Stimulated activated CD8-positive, alpha-beta memory T cell treated with anti-CD3 and anti-CD28 coated beads, Interleukin-7, amount 100 ng/mL, for 1 hour (primary cell): ENCODE results near the gene DOK7.

Experiments used
- DNase-seq, 2 donors: peaks; one replicate each; pipeline ENCODE4 v3.0.0-alpha.2; 2020; ENCODE audit warnings: low read depth in 2 of 2

The DOK7 gene

DNA sequence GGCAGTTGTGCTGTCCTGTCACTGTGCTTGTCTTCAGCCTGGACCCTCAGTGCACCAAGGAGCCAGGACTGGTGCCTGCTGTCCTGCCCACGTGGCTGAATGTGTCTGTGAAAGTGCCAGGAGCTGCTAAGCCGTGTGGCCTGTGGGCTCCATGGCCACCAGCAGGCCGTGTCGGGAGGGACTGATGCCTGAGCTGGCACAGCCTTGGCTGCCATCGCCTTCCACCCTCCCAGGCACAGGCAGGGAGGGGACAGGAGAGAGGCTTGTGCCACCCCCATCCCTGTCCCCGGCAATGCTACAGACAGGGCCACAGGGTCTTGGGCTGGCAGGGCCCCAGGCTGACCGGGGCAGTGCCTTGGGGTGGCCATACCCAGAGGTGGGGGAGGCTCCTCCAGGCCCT, 24.8 kb downstream of the DOK7 start:
- no peak for DNase-seq

DNA sequence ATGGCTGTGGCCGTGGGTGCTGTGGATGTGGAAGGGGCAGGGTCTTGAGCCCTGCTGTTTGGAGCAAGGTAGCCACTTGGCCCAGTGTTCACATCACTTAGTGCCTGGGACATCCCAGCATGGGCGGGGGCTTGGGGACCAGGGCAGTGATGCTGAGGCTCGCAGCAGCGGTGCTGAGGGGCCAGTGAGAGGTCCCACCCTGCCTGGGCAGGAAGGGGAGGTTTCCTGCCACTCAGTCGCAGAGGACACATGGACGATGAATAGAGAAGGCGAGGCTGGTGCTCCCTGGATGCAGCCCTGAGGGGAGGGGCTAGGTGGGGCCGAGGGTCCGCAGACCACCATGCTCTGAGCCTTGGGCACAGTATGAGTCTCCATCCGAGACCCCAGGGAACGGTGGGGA, 25.7 kb downstream of the DOK7 start:
- no peak for DNase-seq

DNA sequence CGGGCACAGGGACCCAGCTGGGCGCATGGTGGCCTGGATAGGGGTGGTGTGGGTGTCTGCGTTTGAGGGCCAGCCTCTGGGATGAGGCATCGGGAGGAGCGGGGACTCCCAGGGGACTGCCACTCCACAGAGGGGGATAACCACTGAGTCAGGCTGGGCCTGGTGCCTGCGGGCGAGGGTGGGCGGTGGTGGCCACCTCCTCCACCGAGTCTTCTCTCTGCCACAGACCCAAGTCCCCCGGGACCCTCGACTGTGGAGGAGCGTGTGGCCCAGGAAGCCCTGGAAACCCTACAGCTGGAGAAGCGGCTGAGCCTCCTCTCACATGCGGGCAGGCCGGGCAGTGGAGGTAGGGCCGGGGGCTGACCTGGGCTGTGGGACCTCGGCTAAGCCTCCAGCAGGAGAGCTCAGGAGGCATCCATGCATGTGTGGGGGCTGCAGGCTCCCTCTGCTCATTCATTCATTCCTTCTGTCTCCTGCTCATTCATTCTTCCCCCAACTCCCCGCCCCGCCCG, 26.4 kb downstream of the DOK7 start:
- DNase-seq: no peak

DNA sequence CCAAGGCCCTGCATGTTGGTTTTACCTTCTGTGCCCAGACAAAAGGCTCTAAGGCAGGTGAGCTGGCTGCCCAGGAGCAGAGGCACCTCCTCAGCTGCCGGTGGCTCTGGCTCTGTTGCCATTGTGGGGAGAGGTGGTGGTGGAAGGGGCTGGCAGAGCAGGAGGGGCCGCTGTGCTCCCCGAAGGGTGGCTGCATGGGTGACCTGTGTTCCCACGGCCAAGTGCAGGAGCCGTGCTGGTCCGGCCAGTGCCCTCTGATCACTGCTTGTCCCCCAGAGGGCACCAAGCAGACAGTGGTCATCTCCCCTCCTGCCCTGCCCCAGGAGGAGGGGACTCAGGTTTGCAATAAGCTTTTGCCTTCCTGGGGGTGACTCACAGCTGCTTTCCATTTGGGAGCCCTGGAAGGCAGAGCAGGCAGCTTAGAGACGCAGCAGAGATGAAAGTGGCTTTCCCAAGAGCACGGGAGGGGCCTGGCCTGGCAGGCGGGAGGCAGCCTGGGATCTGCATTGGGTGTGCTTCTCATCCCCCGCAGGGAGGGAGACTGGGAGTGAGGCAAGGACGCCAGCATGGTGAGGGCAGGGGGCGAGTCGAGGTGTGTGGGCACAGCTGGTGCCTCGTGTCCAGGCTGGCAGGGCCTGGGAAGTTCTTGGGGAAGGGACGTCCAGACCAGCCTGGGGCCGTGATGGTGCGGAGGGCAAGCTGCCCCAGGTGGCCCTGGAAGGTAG, 28.7 kb downstream of the DOK7 start:
- no peak for DNase-seq

DNA sequence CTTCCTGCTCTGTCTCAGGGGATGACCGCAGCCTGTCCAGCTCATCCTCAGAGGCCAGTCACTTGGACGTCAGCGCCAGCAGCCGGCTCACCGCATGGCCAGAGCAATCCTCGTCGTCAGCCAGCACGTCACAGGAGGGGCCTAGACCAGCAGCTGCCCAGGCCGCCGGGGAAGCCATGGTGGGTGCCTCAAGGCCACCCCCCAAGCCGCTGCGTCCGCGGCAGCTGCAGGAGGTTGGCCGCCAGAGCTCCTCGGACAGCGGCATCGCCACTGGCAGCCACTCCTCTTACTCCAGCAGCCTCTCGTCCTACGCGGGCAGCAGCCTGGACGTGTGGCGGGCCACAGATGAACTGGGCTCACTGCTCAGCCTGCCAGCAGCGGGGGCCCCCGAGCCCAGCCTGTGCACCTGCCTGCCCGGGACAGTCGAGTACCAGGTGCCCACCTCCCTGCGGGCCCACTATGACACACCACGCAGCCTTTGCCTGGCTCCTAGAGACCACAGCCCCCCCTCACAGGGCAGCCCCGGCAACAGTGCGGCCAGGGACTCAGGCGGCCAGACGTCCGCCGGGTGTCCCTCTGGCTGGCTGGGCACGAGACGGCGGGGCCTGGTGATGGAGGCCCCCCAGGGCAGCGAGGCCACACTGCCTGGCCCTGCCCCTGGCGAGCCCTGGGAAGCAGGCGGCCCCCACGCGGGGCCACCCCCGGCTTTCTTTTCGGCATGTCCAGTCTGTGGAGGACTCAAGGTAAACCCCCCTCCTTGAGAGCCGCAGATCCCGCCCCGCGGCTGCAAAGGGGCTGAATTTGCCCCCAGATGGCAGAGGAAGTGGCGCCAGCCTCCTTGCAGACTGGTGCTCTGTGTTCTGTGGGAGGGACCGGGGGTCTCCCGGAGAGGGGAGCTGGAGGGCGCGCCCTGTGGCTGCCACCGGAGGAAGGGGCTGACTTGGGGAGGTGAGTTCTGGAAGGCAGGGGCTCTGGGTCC, 29.9 kb downstream of the DOK7 start:
- DNase-seq: no peak

DNA sequence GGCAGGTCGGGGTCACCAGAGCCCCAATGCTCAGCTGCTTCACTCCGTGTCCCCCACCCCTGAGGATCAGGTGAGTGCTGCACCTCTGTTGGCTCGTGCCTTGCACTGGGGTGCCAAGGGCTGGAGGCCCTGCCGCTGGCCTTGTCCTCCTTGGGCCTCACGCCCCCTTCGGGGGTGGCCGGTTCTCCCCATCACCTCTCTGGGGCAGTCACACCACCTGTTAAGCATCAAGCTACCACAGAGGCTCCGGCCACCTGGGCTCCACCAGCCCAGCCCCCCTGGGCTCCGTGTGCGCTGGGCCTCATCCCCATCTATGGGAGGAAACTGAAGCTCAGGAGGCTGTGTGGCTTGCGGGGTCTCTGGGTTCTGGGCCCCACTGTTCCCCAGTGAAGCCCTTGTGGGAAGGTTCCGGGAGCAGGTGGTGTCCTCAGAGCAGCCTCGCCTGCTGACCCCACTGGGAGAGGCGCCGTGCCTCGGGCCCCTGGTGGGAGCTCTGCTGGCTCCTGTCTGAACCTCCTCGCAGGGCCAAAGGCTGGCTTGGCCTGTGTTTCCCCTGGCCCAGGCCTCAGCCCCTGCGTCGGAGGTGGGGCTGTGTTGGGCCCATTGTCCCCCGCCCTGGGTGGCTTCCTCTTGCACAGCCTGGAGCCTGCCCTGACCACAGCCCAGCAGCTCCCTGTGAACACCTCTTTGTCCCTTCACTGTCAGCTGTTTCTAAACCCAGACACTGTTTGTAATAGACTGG, 30.8 kb downstream of the DOK7 start:
- DNase-seq: no peak

DNA sequence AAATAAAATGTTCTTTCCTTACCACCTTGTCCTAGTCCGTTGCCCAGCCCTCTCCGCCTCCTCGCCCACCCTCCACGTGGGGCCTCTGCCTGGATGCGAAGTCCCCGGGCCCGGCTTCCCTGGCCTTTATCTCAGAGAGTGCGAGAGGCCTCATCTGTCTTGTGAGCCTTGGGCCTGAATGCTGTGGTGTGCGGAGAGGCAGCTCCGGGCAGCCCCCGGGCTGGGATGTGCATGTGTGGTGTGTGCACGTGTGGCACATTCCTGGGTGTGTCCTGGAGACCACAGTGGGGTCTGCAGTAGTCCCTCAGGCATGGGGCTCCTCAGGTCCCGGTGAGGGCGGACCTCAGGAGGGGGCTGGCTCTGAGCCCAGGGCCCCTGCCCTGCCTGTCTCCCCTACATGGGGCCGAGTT, 31.4 kb downstream of the DOK7 start:
- DNase-seq: no peak

DNA sequence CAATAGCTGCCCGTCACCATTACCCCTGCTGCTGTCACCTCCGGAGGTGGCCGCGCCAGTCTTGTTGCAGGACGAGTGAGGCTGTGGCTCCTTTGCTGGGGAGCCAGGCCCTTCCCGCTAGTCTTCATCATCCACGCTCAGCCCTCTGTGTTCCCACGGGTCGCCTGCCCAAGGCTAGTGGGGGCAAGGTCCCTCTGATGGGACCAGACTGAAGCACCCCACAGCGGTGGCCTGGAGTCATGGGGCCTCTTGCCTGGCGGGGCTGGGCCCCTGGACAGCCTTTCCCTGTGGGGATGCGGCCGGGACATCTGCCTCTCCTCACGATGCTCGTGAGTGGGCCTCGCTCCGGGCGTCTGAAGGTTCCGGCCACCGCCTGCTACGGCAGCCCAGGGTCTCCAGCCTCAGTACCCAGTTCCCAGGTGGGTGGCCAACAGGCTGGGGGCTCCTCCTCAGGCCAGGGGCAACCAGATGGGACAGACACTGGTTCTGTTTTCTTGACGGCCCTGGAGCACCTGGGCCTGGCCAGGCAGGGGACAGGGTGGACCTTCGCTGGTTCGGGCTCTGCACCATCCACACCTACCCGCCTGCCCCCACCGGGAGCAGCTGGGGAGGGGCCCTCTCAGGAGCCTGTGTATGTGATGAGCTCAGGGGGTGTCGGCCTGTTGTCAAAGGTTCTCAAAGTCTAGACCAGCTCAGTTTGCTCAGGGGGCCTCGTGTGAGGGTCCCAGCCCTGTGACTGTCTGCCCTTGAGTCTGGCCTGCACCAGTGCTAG, 32.3 kb downstream of the DOK7 start:
- DNase-seq: no peak

DNA sequence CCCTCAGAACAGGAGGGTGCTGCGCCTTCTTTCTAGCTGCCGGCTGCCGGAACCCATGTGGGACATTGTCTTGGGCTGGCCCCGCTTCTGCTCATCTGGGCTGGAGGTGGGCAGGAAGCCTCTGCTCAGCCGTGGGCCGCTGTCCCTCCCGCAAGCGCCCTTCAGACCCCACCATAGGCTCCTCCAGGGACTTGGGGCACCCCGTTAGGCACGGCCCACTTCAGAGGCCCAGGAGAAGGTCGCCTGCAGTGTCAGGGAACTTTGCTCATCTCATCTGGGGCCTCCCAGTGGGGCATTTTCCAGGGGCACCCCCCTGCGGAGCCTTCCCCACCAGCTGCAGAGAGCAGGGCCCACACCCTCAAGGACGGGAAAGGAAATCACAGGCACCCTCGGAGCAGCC, 32.9 kb downstream of the DOK7 start:
- no peak for DNase-seq

DNA sequence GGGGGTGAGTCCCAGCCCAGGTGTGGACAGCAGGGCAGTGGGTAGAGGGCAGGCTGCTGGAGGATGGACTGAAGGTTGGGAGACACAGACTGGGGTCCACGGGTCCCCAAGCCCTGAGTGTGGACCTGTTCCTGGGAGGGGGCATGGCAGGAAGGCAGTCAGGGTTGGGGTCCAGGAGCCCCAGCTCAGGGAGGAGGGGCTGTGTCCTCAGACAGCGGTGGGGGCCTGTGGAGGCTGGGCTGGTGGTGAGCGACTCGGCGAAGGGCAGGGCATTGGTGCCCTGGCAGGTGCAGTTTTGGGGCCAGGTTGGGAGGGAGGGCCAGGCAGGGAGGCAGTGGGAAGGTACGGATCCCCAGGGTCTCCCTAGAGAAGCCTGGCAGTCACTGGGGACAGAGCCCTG, 34.0 kb downstream of the DOK7 start:
- no peak for DNase-seq

DNA sequence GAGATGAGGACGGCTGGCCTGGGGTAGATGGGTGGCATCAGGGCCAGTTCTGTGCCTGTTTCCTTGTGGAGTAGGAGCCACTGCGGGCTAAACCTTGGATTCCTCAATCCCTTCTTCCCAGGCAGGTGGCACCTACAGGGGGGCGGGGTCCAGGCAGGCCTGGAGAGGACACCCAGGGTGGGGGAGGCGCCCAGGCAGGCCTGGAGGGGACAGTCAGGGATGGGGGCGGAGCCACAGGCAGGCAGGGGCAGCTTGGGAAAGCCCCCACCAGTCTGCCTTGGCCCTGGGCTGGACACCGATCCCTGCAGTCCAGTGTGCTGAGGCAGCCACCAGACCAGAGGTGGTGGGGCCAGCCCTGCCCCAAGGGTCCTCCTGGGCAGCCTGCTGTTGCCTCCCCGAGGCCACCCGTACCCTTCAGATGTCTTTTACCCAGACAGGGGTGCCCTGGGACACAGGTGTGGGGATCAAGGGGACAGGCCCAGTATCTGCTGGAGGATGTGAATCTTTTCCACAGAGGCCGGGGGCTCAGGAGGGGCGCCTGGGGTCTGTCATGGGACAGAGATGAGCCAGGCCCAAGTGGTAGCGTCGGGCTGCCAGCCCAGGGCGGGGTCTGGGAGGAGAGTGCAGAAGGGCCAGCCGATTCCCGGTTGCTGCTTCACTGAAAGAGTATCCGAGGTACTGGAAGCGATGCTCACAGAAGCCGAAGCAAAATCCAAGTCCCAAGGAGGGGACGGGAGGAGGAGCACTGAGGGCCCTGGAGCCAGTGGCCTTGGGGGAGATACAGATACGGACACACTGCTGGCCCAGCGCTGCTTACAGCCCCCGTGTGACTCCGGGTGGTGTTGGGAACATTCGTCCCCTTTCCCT, 34.6 kb downstream of the DOK7 start:
- no peak for DNase-seq

DNA sequence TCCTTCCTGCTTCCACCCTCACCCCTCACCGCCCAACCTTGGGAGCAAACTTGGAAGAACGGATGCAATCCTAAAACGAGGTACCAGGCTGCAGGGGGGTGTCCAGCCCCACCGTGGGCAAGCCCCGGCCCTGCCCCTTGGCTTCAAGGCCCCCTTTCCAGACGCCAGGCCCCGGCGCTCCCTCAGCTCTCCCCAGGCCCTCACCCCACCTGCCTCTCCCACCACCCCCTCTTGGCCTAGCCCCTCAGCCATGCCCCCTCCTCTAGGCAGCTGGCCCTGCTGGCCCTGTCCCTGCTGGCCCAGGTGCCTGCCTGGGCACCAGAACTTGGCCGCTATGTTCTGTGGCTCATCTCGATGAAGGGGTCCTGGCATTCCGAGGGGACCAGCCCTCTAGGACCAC, 35.3 kb downstream of the DOK7 start:
- no peak for DNase-seq

DNA sequence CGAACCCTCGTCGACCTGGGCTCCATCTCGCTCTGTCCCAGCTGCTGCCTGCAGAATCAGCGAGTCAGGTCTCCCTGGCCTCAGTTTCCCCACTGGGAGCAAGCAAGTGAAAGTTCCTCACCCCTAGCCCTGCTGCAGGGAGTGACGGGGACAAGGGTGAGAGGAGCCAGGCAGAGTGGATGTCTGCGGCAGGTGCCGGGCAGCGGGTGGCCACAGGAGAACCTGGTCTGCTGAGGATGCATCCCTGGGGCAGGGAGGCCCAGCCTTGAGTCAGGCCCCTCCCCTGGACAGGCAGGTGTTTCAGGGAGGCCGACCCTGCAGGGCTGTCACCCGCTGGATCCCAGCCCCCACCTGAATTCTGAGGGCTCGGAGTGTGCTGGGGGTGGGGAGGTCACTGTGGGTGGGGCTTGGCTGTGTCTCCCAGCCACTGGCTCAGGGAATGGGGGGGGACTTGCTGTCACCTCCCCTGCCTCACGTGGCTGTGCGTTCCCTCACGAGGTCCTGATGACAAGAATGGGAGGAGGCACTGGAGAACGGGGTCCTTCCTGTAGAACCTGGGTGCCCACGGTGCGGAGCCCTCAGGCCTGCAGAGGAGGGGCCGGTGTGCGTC, 35.9 kb downstream of the DOK7 start:
- DNase-seq: no peak

DNA sequence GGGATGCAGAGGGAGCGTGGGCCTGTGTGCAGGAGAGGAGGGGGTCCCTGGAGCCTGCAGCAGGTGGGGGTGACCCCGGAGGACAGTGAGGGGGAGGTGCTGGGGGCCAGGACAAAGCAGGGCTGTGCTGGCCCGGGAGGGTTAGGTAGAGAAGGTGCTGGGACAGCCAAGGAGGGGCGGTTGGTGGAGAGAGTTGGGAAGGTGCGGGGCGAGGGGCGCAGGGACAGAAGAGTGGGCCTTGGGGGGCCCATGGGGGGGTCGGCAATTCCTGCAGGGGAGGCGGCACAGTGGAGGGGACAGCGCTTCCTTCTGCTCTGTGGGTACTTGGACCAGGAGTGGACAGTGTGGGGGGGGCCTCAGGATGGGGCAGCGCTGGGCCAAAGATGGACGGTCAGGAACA, 36.6 kb downstream of the DOK7 start:
- DNase-seq: no peak

DNA sequence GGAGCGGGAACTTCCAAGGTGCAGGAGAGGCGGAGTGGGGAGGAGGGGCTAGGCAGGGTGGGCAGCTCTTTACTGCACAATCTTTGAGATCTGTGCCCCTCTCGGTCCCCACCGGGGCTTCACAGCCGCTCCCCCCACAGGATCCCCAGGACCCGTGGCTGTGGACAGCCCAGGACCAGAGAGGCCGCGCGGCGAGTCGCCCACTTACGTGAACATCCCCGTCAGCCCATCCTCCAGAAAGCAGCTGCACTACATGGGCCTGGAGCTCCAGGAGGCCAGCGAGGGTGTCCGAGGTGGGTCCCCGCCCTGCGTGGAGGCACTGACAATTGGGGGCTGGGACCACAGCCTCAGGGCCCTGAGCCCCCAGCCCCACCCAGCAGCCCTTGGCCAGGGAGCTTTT, 37.0 kb downstream of the DOK7 start:
- no peak for DNase-seq

DNA sequence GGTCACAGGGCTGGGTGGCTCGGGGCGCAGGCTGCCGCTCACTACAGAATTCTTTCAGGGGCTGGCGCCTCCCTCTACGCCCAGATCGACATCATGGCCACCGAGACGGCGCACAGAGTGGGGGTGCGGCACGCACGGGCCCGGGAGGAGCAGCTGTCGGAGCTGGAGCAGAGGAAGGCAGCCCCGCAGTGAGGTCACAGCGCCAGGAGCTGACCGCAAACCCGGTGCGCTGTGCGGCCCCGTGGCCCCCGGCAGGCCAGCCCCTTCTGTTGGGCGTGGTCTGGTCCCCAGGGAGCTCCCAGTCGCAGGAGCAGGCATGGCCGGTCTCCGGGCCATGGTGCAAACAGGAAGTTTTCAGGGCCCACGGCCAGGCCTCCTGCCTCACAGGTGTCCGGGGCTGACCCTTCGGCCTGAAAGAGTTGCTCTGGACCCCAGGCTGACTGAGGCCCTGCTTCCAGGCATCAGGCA, 37.6 kb downstream of the DOK7 start:
- no peak for DNase-seq

DNA sequence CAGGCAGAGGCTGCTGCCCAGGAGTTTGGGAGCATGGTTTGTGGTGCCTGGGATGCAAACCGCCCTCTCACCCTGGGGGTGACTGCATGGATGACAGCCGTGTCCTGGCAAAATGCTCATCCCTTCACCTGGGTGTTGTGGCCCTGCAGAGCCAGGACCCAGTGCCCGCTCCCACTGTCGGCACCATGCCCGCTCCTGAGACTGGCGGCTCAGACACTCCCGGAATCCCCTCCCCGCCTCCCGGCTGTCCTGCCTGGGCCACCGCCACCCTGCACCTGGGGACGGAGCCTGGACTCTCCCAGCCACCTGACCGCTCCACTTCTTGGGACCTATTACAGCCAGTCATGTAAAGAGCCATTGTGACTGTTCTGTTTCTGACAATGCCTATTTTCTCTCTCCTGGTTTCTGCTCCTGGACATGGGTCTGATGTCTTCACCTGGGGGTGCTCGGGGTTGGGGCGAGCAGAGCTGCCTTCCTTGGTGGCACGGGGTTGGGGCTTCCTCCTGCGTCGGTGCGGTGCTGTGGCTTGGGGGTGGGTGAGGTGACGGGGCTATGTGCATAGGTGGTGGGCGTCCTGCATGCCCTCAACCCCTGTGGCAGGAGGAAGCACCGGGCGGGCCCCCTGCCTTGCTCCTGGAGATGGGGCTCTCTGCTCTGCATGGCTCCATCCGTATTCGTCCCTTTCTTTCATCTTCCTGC, 38.2 kb downstream of the DOK7 start:
- no peak for DNase-seq

DNA sequence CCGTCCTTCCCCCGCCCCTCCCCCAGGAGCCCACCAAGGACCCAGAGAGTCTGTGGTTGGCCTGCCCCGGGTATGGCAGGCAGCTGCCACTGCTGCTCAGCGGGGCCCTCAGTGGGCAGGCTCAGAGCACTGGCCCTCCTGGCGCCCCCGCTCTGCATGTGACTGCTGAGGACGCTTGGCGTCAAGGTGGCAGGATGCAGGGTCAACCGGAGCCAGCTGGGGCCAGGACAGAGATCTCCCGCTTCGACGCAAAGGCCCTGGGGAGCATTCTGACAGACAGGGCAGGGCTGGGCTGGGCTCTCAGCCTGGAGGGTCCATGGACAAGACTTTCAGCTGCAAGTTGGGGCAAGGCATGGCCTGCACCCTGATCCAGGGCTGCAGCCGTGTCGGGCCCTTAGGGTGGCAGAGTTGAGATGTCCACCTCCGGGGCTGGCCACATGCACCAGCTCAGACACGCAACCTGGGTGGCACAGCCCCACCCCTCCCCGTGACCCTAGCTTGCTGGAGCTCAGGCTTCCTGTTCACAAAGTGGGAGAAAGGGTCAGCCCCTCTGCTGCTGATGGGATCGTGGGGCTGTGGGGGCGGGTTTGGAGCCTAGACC, 38.8 kb downstream of the DOK7 start:
- DNase-seq: no peak
